OCI-LY7 (cell line): Measurements from ENCODE around the gene IL1RAPL2. TPM values are rescaled to one million over a fixed set of nuclear protein-coding genes. Genes with fewer than 3 reads are reported as not detected.

Experiments
- BruUV-seq: library from RNA; stranded (reverse); fragments of 400-500 nt; replicated peaks from 2 replicates; lab custom pipeline; 2021; lab: Mats Ljungman, UMichigan
- CTCF ChIA-PET: fragments of 300-600 bp; sonication (Branson Sonifier 250); formaldehyde crosslinking; loops from one replicate; lab custom pipeline; 2022; ENCODE audit warnings: antibody characterized with exemption; ENCODE audit not compliant: unreplicated experiment; lab: Charles Lee
- POLR2A ChIA-PET: fragments of 300-600 bp; sonication (Branson Sonifier 250); formaldehyde crosslinking; loops from one replicate; lab custom pipeline; 2022; ENCODE audit warnings: antibody characterized with exemption; lab: Charles Lee
- DNase-seq: peaks from one replicate; pipeline ENCODE4 v3.0.0-alpha.2; 2015; ENCODE audit warnings: low spot score
- H2AFZ ChIP-seq: fragments of 200-600 bp; sonication (generic), shearing (Covaris generic); 2 replicates; pipeline ENCODE4 v1.6.1; 2014; ENCODE audit warnings: mild to moderate bottlenecking, antibody characterized with exemption, low read length, moderate library complexity
- H3K27ac ChIP-seq: fragments of 200-600 bp; sonication (generic); 2 replicates; pipeline ENCODE4 v1.5.1; 2014; ENCODE audit warnings: mixed run types, low read depth, mild to moderate bottlenecking, moderate library complexity, low read length, inconsistent platforms; ENCODE audit not compliant: poor library complexity, severe bottlenecking
- H3K36me3 ChIP-seq: fragments of 200-600 bp; sonication (generic); 2 replicates; pipeline ENCODE4 v1.6.1; 2014; ENCODE audit warnings: mild to moderate bottlenecking, antibody characterized with exemption, low read length, moderate library complexity, mixed read lengths; ENCODE audit not compliant: insufficient read depth
- H3K4me1 ChIP-seq: fragments of 200-600 bp; sonication (generic); 2 replicates; pipeline ENCODE4 v1.5.1; 2014; ENCODE audit warnings: mild to moderate bottlenecking, low read length; ENCODE audit not compliant: insufficient read depth, poor library complexity, severe bottlenecking
- H3K4me2 ChIP-seq: fragments of 200-600 bp; sonication (generic); 2 replicates; pipeline ENCODE4 v1.6.1; 2014; ENCODE audit warnings: mild to moderate bottlenecking, low read length
- H3K4me3 ChIP-seq: fragments of 200-600 bp; sonication (generic); 2 replicates; pipeline ENCODE4 v1.5.1; 2014; ENCODE audit warnings: mild to moderate bottlenecking, low read depth, low read length; ENCODE audit not compliant: poor library complexity, severe bottlenecking
- H3K79me2 ChIP-seq: fragments of 200-600 bp; sonication (generic); 2 replicates; pipeline ENCODE4 v1.6.1; 2016; ENCODE audit warnings: low read depth, mild to moderate bottlenecking, low read length, moderate library complexity, mixed read lengths; ENCODE audit not compliant: insufficient read depth
- H3K9me2 ChIP-seq: fragments of 200-600 bp; sonication (generic); 2 replicates; pipeline ENCODE4 v1.6.1; 2016; ENCODE audit warnings: mild to moderate bottlenecking, low read length, mixed read lengths; ENCODE audit not compliant: insufficient read depth
- H3K9me3 ChIP-seq: fragments of 200-600 bp; sonication (generic); 2 replicates; pipeline ENCODE4 v1.6.1; 2014; ENCODE audit warnings: mild to moderate bottlenecking, mixed run types, low read length, mixed read lengths
- H4K20me1 ChIP-seq: fragments of 200-600 bp; sonication (generic); 2 replicates; pipeline ENCODE4 v1.6.1; 2014; ENCODE audit warnings: mild to moderate bottlenecking, antibody characterized with exemption, low read length, moderate library complexity, mixed read lengths; ENCODE audit not compliant: insufficient read depth
- EZH2phosphoT487 ChIP-seq: fragments of 200-600 bp; sonication (generic); IDR thresholded peaks from 2 replicates; pipeline ENCODE4 v1.6.1; 2018; ENCODE audit warnings: low read depth, borderline replicate concordance, mild to moderate bottlenecking, mixed run types, antibody characterized with exemption, low read length, moderate library complexity, mixed read lengths
- intact Hi-C: fragments of 100-400 bp; cut with micrococcal nuclease; formaldehyde crosslinking; loops from one replicate; pipeline ENCODE4 v1.10.0; 2022; ENCODE audit not compliant: unreplicated experiment
- total RNA-seq, 2 experiments: library from RNA; depleted of rRNA in 1 of 2; stranded (reverse); fragments of >200 nt in 1 of 2; shearing (Covaris generic) in 1 of 2; gene quantifications; 2 replicates each; pipeline ENCODE4 v1.2.3, GENCODE V29; 2014 to 2022
- TF ChIP-seq, protein P1 (sequence below): fragments of 200-600 bp; sonication (generic); conservative IDR thresholded peaks from 2 replicates; pipeline ENCODE4 v1.5.1; 2014; ENCODE audit warnings: mild to moderate bottlenecking, antibody characterized with exemption, low read length, moderate library complexity, mixed read lengths

The IL1RAPL2 gene
- total RNA-seq, 2 experiments from 2014 or later, result not detected

DNA sequence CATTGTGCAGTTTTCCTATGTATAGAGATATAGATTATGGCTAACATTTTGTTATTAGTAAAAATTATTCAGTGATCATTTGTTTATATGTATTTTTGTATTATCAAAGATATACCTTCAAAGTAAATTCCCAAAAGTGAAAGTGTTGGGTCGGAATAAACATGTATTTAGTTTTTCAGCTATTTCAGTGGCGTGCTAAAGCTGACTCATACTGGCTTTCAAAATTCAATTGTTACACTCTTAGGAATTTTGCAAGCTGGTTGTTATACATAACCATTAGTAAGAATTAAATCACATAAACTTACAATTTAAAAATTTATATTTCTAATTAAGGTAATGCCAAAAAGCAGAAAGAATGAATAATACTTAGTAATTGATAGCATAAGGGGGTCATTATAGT, 968.0 kb downstream of the IL1RAPL2 start:
- Histone ChIP-seq H2AFZ (no peak overlapping the region), H3K9me3 (no peaks in the 10 kb centered on the region), H3K36me3 (no peaks in the 10 kb centered on the region), H3K27ac (no peak overlapping the region), H3K79me2 (no peaks in the 10 kb centered on the region), H3K9me2 (no peaks in the 10 kb centered on the region), H3K4me1 (no peaks in the 10 kb centered on the region), H3K4me3 (no peak overlapping the region), H4K20me1 (no peaks in the 10 kb centered on the region), H3K4me2 (no peak overlapping the region)
- intact Hi-C loops, result no loop called here
- ChIA-PET POLR2A (no interaction called here), CTCF (no interaction called here)
- DNase-seq, result no peak
- TF ChIP-seq, protein P1, sequence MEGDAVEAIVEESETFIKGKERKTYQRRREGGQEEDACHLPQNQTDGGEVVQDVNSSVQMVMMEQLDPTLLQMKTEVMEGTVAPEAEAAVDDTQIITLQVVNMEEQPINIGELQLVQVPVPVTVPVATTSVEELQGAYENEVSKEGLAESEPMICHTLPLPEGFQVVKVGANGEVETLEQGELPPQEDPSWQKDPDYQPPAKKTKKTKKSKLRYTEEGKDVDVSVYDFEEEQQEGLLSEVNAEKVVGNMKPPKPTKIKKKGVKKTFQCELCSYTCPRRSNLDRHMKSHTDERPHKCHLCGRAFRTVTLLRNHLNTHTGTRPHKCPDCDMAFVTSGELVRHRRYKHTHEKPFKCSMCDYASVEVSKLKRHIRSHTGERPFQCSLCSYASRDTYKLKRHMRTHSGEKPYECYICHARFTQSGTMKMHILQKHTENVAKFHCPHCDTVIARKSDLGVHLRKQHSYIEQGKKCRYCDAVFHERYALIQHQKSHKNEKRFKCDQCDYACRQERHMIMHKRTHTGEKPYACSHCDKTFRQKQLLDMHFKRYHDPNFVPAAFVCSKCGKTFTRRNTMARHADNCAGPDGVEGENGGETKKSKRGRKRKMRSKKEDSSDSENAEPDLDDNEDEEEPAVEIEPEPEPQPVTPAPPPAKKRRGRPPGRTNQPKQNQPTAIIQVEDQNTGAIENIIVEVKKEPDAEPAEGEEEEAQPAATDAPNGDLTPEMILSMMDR, result no peak
- TF ChIP-seq EZH2phosphoT487, result no peak
- BruUV-seq, result no TSS peak

DNA sequence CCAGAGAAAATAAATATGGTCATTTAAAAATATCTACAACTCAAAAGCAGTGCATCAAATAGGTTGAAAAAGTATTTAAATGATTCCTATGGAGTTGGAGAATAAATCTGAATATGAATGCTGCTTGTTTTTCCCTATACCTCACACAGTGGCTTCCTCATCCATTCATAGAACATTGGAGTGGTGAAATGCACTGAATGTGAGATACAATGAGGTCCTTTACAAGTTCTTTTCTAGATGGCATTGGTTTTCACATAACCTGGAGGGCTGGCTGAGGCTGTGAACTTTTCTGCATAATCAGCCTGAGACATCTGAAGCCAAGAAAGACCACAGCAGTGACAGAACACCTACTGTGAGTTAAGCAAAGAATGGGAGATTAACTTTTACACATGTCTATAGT, 977.3 kb downstream of the IL1RAPL2 start:
- no peak overlapping the region for H3K4me3 ChIP-seq
- no peaks in the 10 kb centered on the region for H3K9me3 ChIP-seq
- no peaks in the 10 kb centered on the region for H4K20me1 ChIP-seq
- no peaks in the 10 kb centered on the region for H3K79me2 ChIP-seq
- H3K9me2 ChIP-seq, result no peaks in the 10 kb centered on the region
- no peak for DNase-seq
- ChIA-PET POLR2A (no interaction called here), CTCF (no interaction called here)
- H3K27ac ChIP-seq, result no peak overlapping the region
- no peaks in the 10 kb centered on the region for H3K36me3 ChIP-seq
- no peaks in the 10 kb centered on the region for H3K4me1 ChIP-seq
- intact Hi-C loops, result no loop called here
- no peak overlapping the region for H2AFZ ChIP-seq
- no TSS peak for BruUV-seq
- TF ChIP-seq, protein P1, result no peak
- no peak for TF ChIP-seq EZH2phosphoT487
- H3K4me2 ChIP-seq, result no peak overlapping the region

DNA sequence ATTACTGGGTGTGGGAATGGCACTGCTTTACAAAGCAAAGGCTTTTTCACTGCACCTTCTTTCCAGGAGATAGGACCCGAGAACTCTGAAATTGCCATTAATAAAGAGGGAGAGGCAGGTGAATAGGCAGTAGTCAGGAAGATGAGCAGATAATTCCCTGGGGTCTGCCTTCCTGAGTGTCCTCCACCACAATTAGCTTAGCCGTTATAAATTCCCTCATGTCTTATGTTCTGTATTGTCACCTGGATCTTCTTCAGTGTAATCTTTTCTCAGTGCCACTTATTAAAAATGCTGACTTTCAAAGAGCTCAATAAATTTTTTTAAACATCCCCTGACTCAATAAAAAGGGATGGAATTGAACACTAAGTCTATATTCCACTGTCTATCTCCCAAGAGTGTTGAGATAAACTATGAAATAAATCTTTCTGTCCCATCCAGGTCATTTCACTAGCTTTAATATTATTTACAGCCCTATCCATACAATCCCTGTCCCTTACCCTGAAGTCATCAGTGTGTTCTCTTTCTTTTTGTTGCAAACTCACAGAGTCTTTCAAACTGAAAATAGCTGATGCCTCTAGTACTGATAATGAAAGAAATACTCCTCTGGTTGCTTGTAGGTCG, 984.2 kb downstream of the IL1RAPL2 start:
- Histone ChIP-seq H2AFZ (no peak overlapping the region), H3K9me3 (no peaks in the 10 kb centered on the region), H3K79me2 (no peaks in the 10 kb centered on the region), H4K20me1 (no peaks in the 10 kb centered on the region), H3K9me2 (no peaks in the 10 kb centered on the region), H3K27ac (no peak overlapping the region), H3K4me1 (no peaks in the 10 kb centered on the region), H3K4me3 (no peak overlapping the region), H3K36me3 (no peaks in the 10 kb centered on the region), H3K4me2 (no peak overlapping the region)
- intact Hi-C loops, result no loop called here
- TF ChIP-seq EZH2phosphoT487, result no peak
- TF ChIP-seq, protein P1, result no peak
- ChIA-PET POLR2A (no interaction called here), CTCF (no interaction called here)
- BruUV-seq, result no TSS peak
- DNase-seq, result no peak
